ENCODE measurements around the gene PLEKHM1.
"Not testable (repeated sequence)": the region's sequence is repeated elsewhere in the genome, so short reads cannot be mapped to it uniquely, and the experiment has no call there.

The PLEKHM1 gene

DNA sequence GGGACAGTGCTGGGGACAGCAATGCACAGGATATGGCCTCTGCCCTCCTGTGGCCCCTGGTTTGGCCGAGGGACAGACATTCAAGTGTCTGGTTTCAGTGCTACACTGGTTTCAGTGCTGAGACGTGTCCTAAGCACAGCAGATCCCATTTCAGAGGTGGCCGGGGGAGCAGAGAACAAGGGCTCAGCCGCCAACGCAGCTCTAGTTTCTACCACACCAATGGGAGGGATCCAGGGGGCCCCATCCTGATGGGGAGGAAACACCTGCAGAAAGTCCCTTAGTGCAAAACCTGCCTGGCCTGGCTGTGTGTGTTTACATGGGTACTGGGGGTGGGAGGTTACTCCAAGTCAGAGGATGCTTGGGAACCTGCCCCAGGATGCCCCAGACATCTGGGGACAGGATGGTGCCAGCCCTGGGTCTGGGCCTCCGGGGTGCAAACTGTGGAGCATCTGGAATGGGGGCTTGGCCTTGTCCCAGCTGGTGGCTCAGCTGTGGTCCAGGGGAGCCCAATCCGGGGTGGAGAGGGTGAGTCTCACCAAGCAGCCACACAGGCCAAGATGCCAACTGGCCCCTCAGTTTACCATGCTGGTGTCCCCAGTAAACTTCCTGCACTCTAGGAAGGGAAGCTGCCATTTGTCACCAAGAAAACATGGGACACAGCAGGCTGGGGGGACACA, 49.5 kb downstream of the PLEKHM1 start:
- not testable (repeated sequence) for DNase-seq

DNA sequence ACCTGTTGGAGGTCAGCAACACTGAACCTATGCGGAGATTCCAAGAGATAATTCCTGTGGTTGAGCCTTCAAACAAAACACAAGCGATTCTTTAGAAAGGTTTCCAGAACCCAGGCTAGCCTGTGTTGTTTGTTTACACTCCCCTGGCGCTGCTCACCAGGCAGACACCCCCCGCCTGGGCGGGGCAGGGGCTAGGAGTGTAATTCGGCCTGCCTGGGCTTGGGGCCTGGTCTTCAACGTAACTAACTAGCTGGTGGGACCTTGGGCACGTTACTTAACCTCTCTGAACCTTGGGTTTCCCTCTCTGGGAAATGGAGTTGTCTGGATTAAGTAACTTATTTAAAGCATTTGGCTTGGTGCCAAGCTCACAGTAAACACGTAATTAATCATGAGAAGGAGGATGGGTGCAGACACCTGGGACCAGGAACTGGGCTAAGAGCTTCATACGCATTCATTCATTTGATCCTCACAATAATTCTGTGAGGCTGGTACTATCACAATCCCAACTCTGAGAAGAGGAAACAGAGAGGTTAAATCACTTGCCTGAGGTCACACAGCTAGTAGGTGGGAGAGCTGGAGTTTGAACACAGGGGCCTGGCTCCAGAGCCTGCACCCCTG, 50.3 kb downstream of the PLEKHM1 start:
- DNase-seq = no peak

DNA sequence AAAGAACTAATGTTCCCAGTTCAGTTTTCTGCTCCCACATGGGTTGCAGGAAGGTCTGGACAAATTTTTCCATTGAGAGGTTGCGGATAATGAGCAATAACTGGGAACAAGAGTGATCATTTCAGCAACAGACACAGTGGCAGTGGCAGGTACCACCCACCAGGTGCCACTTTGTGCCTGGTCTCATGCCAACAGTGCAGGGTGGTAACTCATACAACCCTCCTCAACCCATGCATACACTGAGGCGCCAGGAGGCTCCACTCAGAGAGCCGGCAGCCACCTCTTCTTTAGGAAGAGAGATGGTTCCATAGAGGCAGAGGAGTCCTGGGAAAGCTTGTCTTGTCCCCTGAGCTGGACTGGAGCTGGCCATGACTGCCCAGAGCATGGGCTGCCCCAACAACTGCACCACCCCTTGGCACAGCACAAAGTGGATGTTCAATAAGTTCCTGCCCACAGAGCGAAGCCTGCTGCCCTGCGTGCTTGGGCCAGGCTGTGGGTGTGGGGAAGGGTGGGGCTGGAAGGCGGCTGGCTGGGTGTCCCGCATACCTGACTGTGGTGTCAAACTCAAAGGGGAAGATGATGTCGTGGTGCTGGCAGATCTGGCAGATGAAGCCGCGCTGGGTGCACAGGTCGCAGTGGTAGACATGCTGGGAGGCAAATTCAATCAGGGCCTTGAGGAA, 51.5 kb downstream of the PLEKHM1 start:
- DNase-seq = no peak

DNA sequence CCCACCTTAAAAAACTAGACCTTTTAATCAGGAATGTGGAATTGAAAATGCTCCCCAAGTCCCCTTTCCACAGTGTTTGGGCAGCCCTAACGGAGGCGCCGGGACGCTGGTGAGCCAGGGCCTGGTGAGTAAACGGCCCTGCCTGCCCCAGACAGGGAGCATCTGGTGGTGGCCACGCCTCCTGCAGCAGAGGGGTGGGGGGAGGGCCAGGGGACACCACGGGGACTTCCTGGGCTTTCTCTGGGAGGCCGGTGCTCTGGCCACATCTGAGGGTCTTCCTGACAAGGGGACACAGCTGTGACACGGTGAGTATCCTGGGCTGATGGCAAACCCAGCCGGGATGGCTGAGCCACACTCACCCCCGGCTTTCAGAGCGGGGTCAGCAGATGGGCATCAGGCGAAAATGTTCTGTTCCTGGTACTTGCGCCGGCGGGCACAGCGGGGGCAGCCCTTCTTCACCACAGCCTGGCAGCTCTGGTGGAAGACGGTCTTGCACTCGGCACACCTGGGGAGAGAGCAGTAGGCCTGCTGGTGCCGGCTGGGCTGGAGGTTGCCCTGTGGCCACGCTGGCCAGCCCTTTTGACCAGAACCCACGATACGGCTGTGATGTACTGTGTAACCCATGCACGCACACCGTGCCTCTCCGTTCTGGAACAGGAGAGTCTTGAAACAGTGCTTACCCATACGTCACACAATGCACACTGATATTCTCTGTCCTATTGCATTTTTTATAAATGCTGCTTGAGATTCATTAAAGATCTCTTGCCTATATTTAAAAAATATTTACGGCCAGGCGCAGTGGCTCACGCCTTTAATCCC, 52.8 kb downstream of the PLEKHM1 start:
- DNase-seq = no peak

DNA sequence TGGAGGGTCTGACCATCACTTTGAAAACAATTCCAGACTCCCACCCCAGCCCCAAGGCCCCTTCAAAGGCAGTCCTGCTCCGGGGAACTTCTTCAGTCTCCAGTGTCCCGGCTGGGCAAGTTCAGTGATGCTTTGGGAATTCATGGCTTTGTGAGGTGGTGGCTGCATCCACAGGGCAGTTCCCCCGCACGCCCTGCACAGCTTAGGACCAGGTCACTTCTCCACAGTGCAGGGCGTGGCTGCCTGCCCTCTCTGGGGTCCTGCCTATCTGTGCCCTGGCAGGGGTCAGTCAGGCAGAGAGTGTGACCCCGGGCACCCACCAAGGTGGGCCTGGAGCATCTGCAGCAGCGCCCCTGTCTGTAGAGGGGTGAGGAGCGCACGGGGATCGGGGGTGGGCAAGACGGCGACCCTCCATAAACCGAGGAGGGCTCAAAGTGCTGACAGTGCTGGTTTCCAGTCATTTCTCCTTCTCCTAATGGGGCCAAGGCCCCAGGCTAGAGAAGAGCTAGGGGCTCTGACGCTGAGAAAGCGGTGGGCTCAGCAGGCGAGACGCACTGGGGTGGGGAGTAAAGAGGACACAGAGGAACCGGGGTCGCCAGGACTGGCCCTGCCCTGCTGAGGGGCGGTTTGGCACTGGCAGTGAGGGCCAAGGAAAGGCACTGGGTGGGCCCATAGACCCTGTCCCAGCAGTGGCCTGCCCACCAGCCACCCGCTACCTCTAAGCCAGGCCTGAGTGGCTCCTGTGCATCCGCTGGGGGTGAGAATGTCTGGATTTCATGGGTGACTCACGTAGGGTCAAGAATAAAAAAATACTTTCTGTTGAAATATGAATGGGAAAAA, 53.7 kb downstream of the PLEKHM1 start:
- DNase-seq = no peak

DNA sequence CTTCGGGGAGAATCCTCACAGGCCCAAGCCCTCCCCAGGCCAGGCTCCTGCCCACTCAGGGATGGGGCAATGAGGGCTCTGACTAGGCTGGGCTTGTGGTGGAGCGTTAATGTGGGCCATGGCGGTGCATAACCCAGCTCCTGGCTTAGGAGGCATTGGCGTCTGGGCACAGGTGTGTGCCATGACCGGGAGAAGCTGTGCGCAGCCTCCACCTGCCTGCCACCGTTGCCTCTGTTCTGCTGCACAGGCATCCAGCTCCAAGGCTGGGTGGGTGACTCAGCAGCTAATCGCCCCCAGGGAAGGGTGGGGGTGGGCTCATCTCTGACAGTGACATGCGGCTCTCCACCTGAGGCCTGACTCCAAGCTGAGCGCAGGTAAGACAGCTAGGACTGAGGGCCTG, 54.4 kb downstream of the PLEKHM1 start:
- DNase-seq = no peak

DNA sequence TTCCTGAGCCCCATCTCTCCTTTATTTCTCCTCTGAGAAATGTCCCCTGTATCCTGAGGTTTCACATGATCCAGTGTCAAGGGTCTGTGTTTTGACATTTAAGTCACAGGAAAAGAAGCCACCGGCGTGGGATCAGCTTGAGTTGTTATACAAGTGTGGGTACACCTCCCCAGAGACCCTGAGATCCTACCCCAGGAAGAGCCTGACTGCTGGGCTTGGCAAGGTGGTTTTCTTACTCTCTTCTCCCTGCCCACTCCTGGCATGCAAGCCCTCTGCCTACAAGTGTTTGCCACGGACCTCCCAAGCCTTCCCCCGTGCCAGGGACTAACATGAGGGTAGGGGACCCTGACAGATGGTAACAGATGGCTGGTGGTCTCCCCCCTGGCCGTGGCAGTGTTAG, 55.0 kb downstream of the PLEKHM1 start:
- no peak for DNase-seq

DNA sequence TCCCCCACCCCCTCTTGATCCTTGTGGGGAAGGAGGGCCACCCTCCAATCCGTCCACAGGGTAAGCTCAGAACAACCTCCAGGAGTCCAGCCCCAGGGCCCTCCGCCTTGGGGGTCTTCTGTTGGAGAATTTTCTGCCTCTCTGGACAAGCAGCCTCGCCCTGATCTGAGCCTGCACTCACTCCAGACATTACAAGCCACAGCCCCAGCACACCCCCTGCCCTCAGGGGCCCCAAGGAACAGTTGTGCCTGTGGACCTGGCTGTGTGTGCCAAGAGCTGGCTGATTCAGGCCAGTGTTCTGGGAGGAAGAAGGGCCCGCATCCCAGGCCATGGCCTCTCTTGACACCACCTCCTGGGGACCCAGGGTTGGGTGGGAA, 57.4 kb downstream of the PLEKHM1 start:
- DNase-seq = no peak

DNA sequence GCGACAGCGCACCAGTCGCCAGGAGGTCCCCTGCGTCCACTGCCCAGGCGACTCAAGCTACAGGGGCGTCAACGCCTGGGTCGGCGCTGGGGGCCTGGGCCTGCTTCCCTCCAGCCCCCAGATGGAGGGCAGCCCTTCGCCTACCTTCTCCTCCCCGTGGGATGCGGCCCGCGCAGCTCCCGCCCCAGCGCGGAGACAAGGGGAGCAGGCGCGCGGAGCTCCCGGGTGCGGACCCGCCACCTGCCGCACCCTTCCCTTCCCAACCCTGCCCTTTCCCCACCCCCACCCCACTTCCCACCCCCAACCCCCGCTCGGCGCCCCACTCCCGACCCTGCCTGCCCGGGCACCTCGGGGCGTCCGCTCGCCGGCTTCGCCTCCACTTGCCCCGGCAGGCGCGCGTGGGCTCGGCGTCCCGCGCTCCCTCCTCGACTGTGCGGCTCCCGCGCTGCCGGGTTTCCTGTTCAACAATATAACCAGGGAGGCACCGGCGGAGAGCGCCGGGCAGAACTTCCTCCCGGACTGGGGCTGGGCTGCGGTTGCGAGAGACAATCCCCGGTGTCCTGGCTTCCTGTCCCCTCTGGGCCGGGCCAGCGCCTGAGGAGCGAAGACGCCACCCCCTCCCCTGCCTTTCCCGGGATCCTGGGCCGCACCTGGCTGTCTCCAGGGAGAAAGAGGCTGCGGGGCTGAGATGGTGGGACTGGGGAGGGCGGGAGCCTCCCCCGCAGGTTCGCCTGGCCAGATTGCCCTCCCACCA, 57.9 kb downstream of the PLEKHM1 start, which contains the start of gene ARHGAP27:
ARHGAP27 (minus strand) TSS at position 466 of the 754 bp plus-strand sequence. CDS start 2,591 bp downstream, outside the sequence.
- no peak for DNase-seq

DNA sequence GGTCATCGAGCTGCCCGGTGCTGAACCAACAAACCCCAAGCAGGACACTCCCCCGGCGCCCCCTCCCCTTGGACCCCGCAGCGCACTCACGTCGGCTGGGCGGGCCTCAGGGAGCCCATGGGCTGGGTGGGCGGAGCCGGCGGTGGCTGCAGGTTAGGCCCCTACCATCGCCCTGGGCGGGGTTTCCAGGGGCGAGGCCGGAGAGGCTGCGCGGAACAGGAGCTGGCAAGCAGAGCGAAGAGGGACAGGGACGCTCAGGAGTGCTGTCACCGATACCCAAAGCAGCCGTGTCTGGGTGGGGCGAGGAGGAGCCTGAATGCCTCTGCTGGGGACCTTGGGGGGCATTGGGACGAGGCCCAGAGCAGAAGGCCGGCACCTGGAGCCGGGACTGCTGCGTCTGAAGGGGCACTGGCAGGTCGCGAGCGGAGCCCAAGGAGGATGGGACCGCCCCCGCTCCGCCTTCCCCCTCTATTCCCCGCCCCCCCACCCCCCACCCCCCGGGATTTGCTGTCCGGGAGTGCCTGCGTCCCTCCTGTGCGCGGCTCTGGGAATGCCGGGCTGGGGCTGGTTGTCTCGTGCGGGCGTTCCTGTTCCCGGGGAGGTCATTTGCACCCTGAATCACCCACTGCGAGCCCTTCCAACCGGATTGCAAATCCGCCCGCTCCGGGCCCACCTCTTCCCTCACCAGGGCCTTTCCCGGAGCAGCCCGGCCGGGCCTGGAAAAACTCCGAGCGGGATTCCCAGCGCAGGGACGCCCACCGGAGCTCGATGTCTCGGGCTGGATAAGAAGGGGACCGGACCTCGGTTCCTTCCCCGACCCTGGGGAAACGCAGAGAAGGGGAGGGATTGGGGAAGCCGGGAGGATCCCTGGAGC, 58.8 kb downstream of the PLEKHM1 start:
- peak; percentile 56 for DNase-seq

DNA sequence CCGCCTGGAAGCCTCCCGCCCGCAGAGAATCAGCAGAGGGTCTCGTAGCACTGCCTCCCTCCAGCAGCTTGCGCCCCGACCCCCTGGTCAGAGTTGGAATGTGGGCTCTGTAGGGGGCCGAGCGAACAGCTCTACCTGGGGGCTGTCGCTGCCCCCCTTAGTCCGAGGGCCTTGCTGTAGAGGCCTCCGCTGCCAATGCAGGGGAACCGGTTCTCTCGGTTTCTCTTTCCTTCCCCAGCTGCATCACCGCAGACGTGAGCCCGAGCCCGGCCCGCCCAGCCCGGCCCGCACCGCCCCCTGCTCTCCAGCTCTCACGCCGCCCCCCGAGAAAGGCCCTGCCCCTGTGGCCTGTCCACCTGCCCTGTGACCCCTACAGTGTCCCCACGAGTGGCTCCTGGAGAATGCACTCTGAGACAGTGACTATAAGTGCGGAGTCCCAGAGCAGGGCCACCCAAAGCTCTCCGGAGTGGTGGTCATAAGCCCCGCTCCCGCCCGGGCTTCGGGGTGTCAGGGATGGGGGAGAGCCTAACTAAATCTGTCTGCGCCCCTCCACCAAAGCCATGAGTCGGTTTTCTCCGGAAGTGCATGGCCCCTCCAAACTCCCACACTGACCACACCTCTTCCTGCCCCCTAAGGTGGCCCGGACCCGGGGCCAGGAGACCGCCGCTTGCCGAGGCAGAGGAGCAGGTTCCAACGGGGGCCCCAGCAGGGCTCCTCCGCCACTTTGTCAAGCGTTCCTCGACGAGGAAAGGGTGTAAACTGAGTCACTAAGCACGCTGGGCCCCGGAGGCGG, 59.6 kb downstream of the PLEKHM1 start:
- no peak for DNase-seq

DNA sequence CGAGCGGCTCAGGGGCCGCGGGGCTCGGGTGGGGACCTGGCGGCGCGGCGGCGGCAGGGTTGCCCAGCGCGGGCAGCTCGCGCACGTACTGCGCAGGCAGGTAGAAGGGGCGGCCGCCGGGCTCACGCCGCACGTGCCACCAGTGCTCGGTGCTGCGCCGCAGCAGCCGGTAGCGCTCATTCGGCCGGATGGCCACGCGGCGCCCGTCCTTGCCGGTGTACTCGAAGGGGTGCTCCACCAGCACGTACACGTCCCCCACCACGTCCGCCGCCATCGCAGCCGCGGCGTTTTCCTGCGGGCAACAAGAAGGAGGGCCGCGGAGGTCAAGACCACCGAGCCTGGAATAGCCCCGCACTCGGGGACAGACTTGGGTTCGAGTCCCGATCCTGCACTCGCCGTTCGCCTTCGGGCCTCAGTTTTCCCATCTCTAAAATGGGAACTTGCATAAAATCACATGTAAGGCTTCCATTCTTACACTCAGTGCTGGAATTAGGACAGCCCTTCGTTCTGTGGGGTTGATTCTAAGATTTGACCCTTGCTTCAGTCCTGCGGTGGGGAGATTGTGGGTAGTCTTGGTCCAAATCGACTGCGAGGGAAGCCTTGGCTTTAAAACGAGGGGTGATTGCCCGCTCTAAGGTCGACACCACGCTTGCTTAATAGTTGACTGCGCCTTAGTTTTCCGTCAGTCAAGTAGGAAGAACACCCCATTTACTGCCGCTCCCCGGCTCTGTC, 60.3 kb downstream of the PLEKHM1 start:
- DNase-seq = no peak

DNA sequence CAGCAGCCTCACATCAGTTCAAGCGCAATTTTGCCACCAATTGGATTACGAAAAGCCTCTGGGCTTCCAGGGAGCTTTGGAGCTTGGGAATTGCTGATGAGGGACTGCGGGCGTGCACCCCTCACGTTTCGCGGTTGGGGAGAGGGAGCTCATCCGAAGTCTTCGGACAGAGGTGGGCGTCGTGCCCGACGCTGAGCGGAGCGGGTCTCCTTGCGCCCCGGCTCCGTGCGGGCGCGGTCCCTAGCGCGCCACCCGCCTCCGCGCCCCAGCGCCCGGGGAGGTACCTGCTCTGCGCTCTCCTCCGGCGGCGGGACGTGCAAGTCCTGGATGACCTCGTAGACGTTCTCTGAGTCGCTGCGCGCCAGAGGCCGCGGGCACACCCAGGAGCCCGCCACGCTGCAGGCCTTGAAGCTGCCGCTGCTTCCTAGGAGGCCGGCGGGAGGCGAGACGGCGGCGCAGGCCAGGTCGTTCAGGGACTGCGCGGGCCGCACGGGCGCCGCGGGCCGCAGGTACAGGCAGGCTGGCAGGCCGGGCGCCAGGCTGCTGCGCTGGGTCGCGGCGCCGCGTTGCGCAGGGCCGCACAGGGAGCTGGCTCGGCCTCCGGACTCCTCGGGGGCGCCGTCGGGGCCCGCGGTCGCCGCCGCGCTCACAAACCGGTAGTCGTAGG, 61.0 kb downstream of the PLEKHM1 start:
- DNase-seq = no peak

DNA sequence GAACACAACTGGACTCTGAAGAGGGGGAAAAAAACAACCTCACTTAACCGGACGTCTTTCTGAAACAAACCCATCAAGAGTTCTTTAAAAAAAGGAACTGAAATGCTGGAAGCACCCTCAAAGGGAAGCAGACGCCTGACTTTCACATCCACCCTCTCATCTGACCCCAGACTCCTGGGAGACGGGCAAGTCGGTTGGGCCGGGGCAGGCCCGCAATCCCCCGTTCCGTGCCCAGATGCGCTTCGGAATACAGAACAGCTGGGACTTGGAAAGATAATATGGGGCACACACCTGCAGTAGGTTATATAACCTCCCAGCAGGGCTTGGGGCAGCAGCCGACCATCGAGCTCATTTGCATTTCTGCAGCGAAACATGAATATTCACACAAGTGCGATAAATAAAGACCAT, 61.6 kb downstream of the PLEKHM1 start:
- peak; percentile 35 for DNase-seq

DNA sequence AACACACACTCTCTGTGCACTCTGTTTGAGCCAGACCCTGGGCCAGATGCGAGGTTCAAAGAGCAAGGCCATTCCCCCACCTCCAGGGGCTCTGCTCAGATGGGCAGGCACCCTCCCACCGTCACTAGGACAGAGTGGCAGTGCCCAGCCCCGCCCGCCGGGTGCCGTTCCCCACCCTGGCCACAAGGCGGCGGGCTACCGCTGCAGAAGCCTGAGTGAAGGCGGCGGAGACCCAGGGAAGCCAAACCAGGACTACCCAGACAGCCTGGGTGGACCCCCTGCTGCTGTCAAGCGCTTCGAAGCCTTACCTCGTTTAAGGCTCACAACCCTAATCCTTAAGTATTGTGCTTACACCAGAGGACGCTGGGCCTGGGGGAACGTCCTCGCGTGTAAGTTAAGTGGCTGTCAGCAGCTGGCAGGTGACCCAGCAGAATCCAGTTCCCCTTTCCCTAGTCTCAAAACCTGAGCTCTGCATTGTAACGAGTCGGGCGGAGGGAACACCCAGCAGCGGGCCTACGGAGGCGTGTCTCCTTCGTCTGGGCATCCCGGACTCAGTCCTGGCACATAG, 62.4 kb downstream of the PLEKHM1 start:
- DNase-seq = peak; percentile 70

DNA sequence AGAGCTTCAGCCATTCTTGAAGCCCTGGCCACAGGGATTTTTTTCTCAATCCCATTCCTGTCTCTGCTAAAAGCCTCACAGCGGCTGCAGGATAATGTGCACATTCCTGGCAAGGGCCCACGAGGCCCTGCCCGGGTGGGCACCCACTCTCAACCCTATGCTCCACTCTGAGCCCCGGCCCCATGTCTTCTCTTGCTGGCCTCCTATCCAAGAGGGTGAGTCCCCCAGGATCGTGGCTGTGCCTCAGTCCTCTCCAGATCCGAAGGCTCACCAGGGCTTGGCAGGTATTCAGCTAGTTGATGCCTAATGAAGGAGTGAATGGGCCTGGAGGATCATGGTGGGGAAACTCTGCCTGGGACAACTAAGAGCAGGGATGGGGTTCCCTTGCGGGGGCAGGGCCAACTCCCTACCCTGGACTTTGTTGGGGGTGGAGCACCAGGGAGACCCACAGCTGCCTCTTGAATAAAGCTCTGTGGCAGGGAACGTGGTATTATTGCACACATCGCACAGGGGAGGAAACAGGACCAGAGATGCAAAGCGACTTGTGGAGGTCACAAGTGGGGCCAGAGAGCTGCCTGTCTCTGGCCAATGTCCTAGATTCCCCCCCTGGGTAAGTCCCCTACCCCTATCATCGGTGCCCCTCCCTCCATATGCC, 63.2 kb downstream of the PLEKHM1 start:
- DNase-seq = no peak

DNA sequence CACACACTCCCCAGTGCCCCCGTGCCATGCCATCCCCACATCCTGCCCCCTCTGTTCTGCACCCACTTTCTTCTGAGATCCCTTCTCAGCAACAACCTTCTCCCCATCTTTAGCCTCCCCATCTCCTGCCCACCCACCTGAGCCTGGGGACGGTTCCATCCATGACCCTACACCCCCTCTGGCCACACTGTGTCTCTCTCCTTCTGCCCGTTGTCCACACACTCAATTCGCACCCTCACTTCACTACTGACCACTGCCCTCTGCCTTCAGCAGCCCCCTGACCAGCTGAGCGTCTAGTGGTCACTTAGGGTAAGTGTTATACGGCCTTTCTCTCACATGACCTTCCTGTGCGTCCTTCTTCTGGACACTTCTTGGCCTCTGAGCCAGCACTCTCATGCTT, 64.0 kb downstream of the PLEKHM1 start:
- no peak for DNase-seq
